OCI-LY7 (cell line): Measurements from ENCODE around the gene CTH.

ENCODE experiments used
- CTCF ChIP-seq: fragments of 200-600 bp; sonication (generic); conservative IDR thresholded peaks from 2 replicates; pipeline ENCODE4 v1.5.1; 2014; ENCODE audit warnings: mild to moderate bottlenecking, antibody characterized with exemption, low read length, moderate library complexity, mixed read lengths
- EZH2phosphoT487 ChIP-seq: fragments of 200-600 bp; sonication (generic); IDR thresholded peaks from 2 replicates; pipeline ENCODE4 v1.6.1; 2018; ENCODE audit warnings: low read depth, borderline replicate concordance, mild to moderate bottlenecking, mixed run types, antibody characterized with exemption, low read length, moderate library complexity, mixed read lengths

GRCh38 chr1:70387507-70387906 lies 23.6 kb upstream of the CTH start:
- TF ChIP-seq EZH2phosphoT487 = no peak
- TF ChIP-seq CTCF = no peak
